Fibroblast of lung (primary cell): ENCODE measurements around the gene ATP5PB.

Experiments
- CTCF ChIP-seq, 2 donors: IDR thresholded peaks in 1 of 2; conservative IDR thresholded peaks in 1 of 2; 1 replicate in 1 of 2; 2 replicates in 1 of 2; pipeline ENCODE4 v1.5.1; 2011 to 2012; ENCODE audit warnings: low read length in 2 of 2, control low read depth in 1 of 2, inconsistent platforms in 1 of 2, low read depth in 1 of 2, mild to moderate bottlenecking in 1 of 2
- EZH2 ChIP-seq: IDR thresholded peaks from 2 replicates; pipeline ENCODE4 v1.5.1; 2012; ENCODE audit warnings: low read length, control low read depth, mild to moderate bottlenecking; ENCODE audit errors: missing control alignments

- TF ChIP-seq CTCF (conservative IDR thresholded peaks at IDR 0.05 in 1 of 2, IDR thresholded peaks at IDR 0.05 in 1 of 2; ENCODE audit: low read depth in 1 of 2, low read length in 2 of 2) (no peak), EZH2 (no peak)
These were observed 2.0 kb upstream of the ATP5PB start for GRCh38 chr1:111446967-111447892.
